H1 (cell line): ENCODE results near the gene ENOX2. TPM values are rescaled to one million over a fixed set of nuclear protein-coding genes. Genes with fewer than 3 reads are reported as not detected.
A peak's percentile ranks its signal among the peaks of the same experiment; 100 is the strongest.

Source experiments
- CTCF ChIA-PET: fragments of 300-600 bp; sonication (Branson Sonifier 250); formaldehyde crosslinking; loops from one replicate; lab custom pipeline; 2021; ENCODE audit not compliant: partially characterized antibody; lab: Charles Lee
- POLR2A ChIA-PET: fragments of 300-600 bp; sonication (Branson Sonifier 250); formaldehyde crosslinking; loops from one replicate; lab custom pipeline; 2021; ENCODE audit warnings: inconsistent platforms; ENCODE audit not compliant: partially characterized antibody; lab: Charles Lee
- DNase-seq, 2 experiments: peaks; one replicate each; pipeline versions ENCODE4 v3.0.0 to v3.0.0-alpha.2; 2010 to 2022; ENCODE audit warnings: low spot score in 2 of 2, low read depth in 1 of 2, mixed read lengths in 1 of 2
- FAIRE-seq: peaks from 2 replicates; lab custom pipeline; 2011; peaks lifted over from hg19 to GRCh38; lab: Jason Lieb, UNC
- H2AFZ ChIP-seq: 2 replicates; pipeline ENCODE4 v1.8.1; 2012; ENCODE audit warnings: low read length, inconsistent platforms
- H2AK5ac ChIP-seq: 2 replicates; pipeline ENCODE4 v1.6.1; 2013; ENCODE audit warnings: low read depth, low read length
- H2BK120ac ChIP-seq: replicated peaks from 2 replicates; pipeline ENCODE3; 2013; ENCODE audit warnings: low read depth, low read length, inconsistent platforms
- H2BK12ac ChIP-seq: 2 replicates; pipeline ENCODE4 v1.6.1; 2013; ENCODE audit warnings: low read depth, low read length
- H2BK15ac ChIP-seq: 2 replicates; pipeline ENCODE4 v1.6.1; 2013; ENCODE audit warnings: low read length
- H2BK20ac ChIP-seq: 2 replicates; pipeline ENCODE4 v1.6.1; 2013; ENCODE audit warnings: low read length
- H2BK5ac ChIP-seq: 2 replicates; pipeline ENCODE4 v1.6.1; 2013; ENCODE audit warnings: low read depth, low read length
- H3K14ac ChIP-seq: 2 replicates; pipeline ENCODE4 v1.6.1; 2013; ENCODE audit warnings: inconsistent platforms; ENCODE audit not compliant: insufficient read length
- H3K18ac ChIP-seq: 2 replicates; pipeline ENCODE4 v1.6.1; 2013; ENCODE audit warnings: low read length; ENCODE audit errors: extremely low read depth
- H3K23ac ChIP-seq: 2 replicates; pipeline ENCODE4 v1.6.1; 2013; ENCODE audit warnings: inconsistent platforms; ENCODE audit not compliant: insufficient read length
- H3K23me2 ChIP-seq: 2 replicates; pipeline ENCODE4 v1.6.1; 2013; ENCODE audit warnings: low read depth, low read length
- H3K27ac ChIP-seq: 2 replicates; pipeline ENCODE4 v1.6.1; 2011; ENCODE audit warnings: low read depth, low read length, inconsistent platforms
- H3K27me3 ChIP-seq, 4 experiments: replicated peaks in 1 of 4; 1 replicate in 1 of 4; 2 replicates in 3 of 4; pipeline versions ENCODE4 v1.6.1 to v1.8.1; 2011 to 2013; ENCODE audit warnings: low read length in 3 of 4, mild to moderate bottlenecking in 3 of 4, inconsistent platforms in 2 of 4, mixed read lengths in 2 of 4, moderate library complexity in 1 of 4; ENCODE audit not compliant: control insufficient read depth in 3 of 4, insufficient read depth in 3 of 4; ENCODE audit errors: extremely low read depth in 1 of 4
- H3K36me3 ChIP-seq, 4 experiments: 2 replicates each; pipeline versions ENCODE4 v1.6.1 to v1.8.1; 2011 to 2013; ENCODE audit warnings: mild to moderate bottlenecking in 4 of 4, low read length in 3 of 4, moderate library complexity in 2 of 4, control low read depth in 1 of 4, inconsistent platforms in 1 of 4; ENCODE audit not compliant: insufficient read depth in 4 of 4, control insufficient read depth in 2 of 4
- H3K4ac ChIP-seq: replicated peaks from 2 replicates; pipeline ENCODE3; 2013; ENCODE audit warnings: low read length, low read depth, mixed read lengths, inconsistent platforms; ENCODE audit not compliant: insufficient read length
- H3K4me1 ChIP-seq, 4 experiments: replicated peaks in 1 of 4; 1 replicate in 1 of 4; 2 replicates in 3 of 4; pipeline versions ENCODE4 v1.6.1 to v1.8.1; 2011 to 2013; ENCODE audit warnings: low read length in 3 of 4, inconsistent platforms in 2 of 4, mixed read lengths in 1 of 4; ENCODE audit not compliant: insufficient read depth in 4 of 4, control insufficient read depth in 3 of 4
- H3K4me2 ChIP-seq, 2 experiments: 2 replicates each; pipeline versions ENCODE4 v1.6.1 to v1.8.1; 2011 to 2013; ENCODE audit warnings: low read depth in 2 of 2, low read length in 2 of 2, control low read depth in 1 of 2, inconsistent platforms in 1 of 2, mild to moderate bottlenecking in 1 of 2; ENCODE audit not compliant: insufficient read depth in 1 of 2
- H3K4me3 ChIP-seq, 4 experiments: fragments of 200-600, 300-600 bp in 1 of 4; sonication (generic), shearing (Covaris generic), sonication (Bioruptor Twin) in 1 of 4; 2 replicates each; pipeline versions ENCODE4 v1.5.1 to v1.8.1; 2011 to 2016; ENCODE audit warnings: low read length in 4 of 4, low read depth in 3 of 4, control low read depth in 2 of 4, inconsistent platforms in 2 of 4, mild to moderate bottlenecking in 2 of 4, mixed read lengths in 1 of 4, moderate library complexity in 1 of 4; ENCODE audit not compliant: insufficient read depth in 2 of 4; ENCODE audit errors: extremely low read depth in 1 of 4
- H3K56ac ChIP-seq: replicated peaks from 2 replicates; pipeline ENCODE3; 2013; ENCODE audit warnings: low read depth, mild to moderate bottlenecking, mixed read lengths, low read length, inconsistent platforms; ENCODE audit not compliant: insufficient read length
- H3K79me1 ChIP-seq: 2 replicates; pipeline ENCODE4 v1.6.1; 2013; ENCODE audit warnings: low read depth, low read length, control low read depth
- H3K79me2 ChIP-seq, 2 experiments: 2 replicates each; pipeline versions ENCODE4 v1.6.1 to v1.8.1; 2012 to 2013; ENCODE audit warnings: low read length in 2 of 2, mild to moderate bottlenecking in 2 of 2, inconsistent platforms in 1 of 2; ENCODE audit not compliant: insufficient read depth in 2 of 2, control insufficient read depth in 1 of 2
- H3K9ac ChIP-seq, 4 experiments: replicated peaks in 1 of 4; 1 replicate in 1 of 4; 2 replicates in 3 of 4; pipeline versions ENCODE4 v1.6.1 to v1.8.1; 2011 to 2013; ENCODE audit warnings: low read depth in 3 of 4, low read length in 3 of 4, control low read depth in 2 of 4, mild to moderate bottlenecking in 2 of 4, moderate library complexity in 2 of 4, inconsistent platforms in 1 of 4; ENCODE audit errors: extremely low read depth in 1 of 4
- H3K9me3 ChIP-seq, 2 experiments: 2 replicates each; pipeline versions ENCODE4 v1.6.1 to v1.8.1; 2012 to 2013; ENCODE audit warnings: mild to moderate bottlenecking in 2 of 2, moderate library complexity in 2 of 2, control low read depth in 1 of 2, inconsistent platforms in 1 of 2, low read depth in 1 of 2, low read length in 1 of 2, mixed read lengths in 1 of 2; ENCODE audit not compliant: insufficient read depth in 2 of 2
- H4K20me1 ChIP-seq, 2 experiments: replicated peaks in 1 of 2; 2 replicates each; pipeline versions ENCODE3 to v1.8.1; 2011 to 2013; ENCODE audit warnings: inconsistent platforms in 2 of 2, low read length in 2 of 2, mild to moderate bottlenecking in 1 of 2; ENCODE audit not compliant: insufficient read depth in 2 of 2, control insufficient read depth in 1 of 2
- H4K5ac ChIP-seq: 2 replicates; pipeline ENCODE4 v1.6.1; 2013; ENCODE audit warnings: low read length, low read depth, mixed read lengths, inconsistent platforms; ENCODE audit not compliant: insufficient read length
- H4K8ac ChIP-seq: 2 replicates; pipeline ENCODE4 v1.8.0; 2013; ENCODE audit warnings: mild to moderate bottlenecking, moderate library complexity, low read length, inconsistent platforms; ENCODE audit not compliant: insufficient read depth; ENCODE audit errors: extremely low read depth
- H4K91ac ChIP-seq: replicated peaks from 2 replicates; pipeline ENCODE3; 2013; ENCODE audit warnings: low read length, mixed read lengths, inconsistent platforms; ENCODE audit not compliant: insufficient read length
- BRCA1 ChIP-seq: IDR thresholded peaks from 2 replicates; pipeline ENCODE4 v1.6.1; 2012; ENCODE audit warnings: low read depth, low read length, improper control_type of control experiment
- CHD1 ChIP-seq: IDR thresholded peaks from 2 replicates; pipeline ENCODE4 v1.6.1; 2012; ENCODE audit warnings: low read depth, low read length, improper control_type of control experiment
- RAD21 ChIP-seq, 2 experiments: IDR thresholded peaks in 1 of 2; conservative IDR thresholded peaks in 1 of 2; 2 replicates each; pipeline ENCODE4 v1.6.1; 2011; ENCODE audit warnings: low read depth in 2 of 2, low read length in 2 of 2, improper control_type of control experiment in 1 of 2, inconsistent platforms in 1 of 2, mild to moderate bottlenecking in 1 of 2, moderate library complexity in 1 of 2
- WGBS, 2 experiments: shearing (Covaris generic) in 1 of 2; methylation state at CpG; one replicate each; pipeline versions ENCODE4 v1.1.6 to v1.1.7; 2013 to 2015; ENCODE audit warnings: low lambda C conversion rate in 2 of 2, mixed read lengths in 2 of 2, inconsistent platforms in 1 of 2, low coverage in 1 of 2, missing lambda C conversion rate in 1 of 2; ENCODE audit not compliant: insufficient replicate concordance in 2 of 2, insufficient coverage in 1 of 2, insufficient read length in 1 of 2; ENCODE audit errors: extremely low coverage in 1 of 2, missing lambda C conversion rate in 1 of 2; 5-methylcytosine and 5-hydroxymethylcytosine counted together
- polyA plus RNA-seq, 7 experiments: library from polyadenylated mRNA; depleted of rRNA in 3 of 7; stranded (reverse) in 5 of 7; unstranded in 2 of 7; fragments of >200 nt in 5 of 7; fragments of 200-250 nt in 2 of 7; gene quantifications; 1 replicate in 5 of 7; 2 replicates in 1 of 7; 4 replicates in 1 of 7; pipeline versions ENCODE4 v1.2.1 to v1.2.3, GENCODE V29; 2011 to 2013; ENCODE audit warnings: missing spikeins in 2 of 7, mixed read lengths in 2 of 7
- total RNA-seq: library from RNA; stranded (reverse); fragmentation: NEBNext Ultra II Directional; extraction: Animal tissue kit (Norgen Biotek cat#: 25700); gene quantifications from 2 replicates; pipeline ENCODE4 v1.2.1, GENCODE V29; 2021
- TF ChIP-seq, protein P1 (sequence below), 3 experiments: IDR thresholded peaks; 1 replicate in 2 of 3; 2 replicates in 1 of 3; pipeline versions ENCODE4 v1.5.1 to v1.6.1; 2011; ENCODE audit warnings: low read length in 3 of 3, mild to moderate bottlenecking in 3 of 3, inconsistent platforms in 2 of 3, low read depth in 1 of 3, moderate library complexity in 1 of 3; ENCODE audit not compliant: insufficient read depth in 1 of 3; ENCODE audit errors: control extremely low read depth in 1 of 3

Gene ENOX2
- total and polyA plus RNA-seq, 2 of the 8 experiments (the other 6 are each of a cell fraction or from before 2014, with no cell fraction given) = 4.5 to 12.3 TPM

DNA sequence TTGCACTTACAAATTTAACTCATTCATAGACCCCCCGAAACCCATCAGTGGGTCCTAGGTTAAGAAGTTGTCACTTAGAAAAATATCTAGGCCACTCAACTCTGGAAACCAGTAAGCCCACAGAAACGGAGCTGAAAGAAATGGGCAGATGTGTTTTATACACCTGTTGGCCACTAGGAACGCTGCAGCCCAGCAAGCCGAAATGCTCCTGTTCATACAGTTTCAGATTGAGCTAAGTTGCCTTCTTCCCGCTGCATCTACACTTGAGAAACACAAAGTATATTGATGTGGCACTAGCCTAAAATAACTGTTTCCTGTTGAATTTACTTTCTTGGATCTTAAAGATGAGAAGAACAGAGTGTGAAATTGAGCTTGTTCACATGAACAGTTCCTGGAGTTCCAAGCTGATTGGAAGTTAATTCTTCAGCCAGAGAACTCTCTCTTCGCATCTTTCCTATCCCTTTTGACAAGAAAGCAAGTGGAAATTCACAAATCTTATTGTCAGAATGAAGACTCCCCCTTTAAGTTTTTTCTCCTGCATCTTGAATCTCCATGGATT lies 327.1 kb downstream of the ENOX2 start:
- H3K79me2 ChIP-seq = no peaks in the 10 kb centered on the region
- POLR2A ChIA-PET = no interaction called here
- no peaks in the 10 kb centered on the region for H3K27me3 ChIP-seq
- peak; percentile 5 to 43 for DNase-seq
- no peak overlapping the region for H2BK15ac ChIP-seq
- H3K56ac ChIP-seq = no peak overlapping the region
- no peak overlapping the region for H3K27ac ChIP-seq
- H2BK5ac ChIP-seq = no peak overlapping the region
- no peak overlapping the region for H2BK12ac ChIP-seq
- no peak overlapping the region for H4K91ac ChIP-seq
- no peak overlapping the region for H2AK5ac ChIP-seq
- H4K20me1 ChIP-seq = no peaks in the 10 kb centered on the region
- H2BK20ac ChIP-seq = no peak overlapping the region
- no peak overlapping the region for H3K23ac ChIP-seq
- no peaks in the 10 kb centered on the region for H3K9me3 ChIP-seq
- H3K79me1 ChIP-seq = no peaks in the 10 kb centered on the region
- H4K5ac ChIP-seq = no peak overlapping the region
- FAIRE-seq = peak; percentile 89
- H2BK120ac ChIP-seq = no peak overlapping the region
- no peak overlapping the region for H3K9ac ChIP-seq
- TF ChIP-seq BRCA1 (no peak), CHD1 (no peak), RAD21 (IDR thresholded peaks at IDR 0.05 in 1 of 2, conservative IDR thresholded peaks at IDR 0.05 in 1 of 2; ENCODE audit: low read depth in 2 of 2, low read length in 2 of 2) (peak; percentile 75 to 83)
- TF ChIP-seq, protein P1, sequence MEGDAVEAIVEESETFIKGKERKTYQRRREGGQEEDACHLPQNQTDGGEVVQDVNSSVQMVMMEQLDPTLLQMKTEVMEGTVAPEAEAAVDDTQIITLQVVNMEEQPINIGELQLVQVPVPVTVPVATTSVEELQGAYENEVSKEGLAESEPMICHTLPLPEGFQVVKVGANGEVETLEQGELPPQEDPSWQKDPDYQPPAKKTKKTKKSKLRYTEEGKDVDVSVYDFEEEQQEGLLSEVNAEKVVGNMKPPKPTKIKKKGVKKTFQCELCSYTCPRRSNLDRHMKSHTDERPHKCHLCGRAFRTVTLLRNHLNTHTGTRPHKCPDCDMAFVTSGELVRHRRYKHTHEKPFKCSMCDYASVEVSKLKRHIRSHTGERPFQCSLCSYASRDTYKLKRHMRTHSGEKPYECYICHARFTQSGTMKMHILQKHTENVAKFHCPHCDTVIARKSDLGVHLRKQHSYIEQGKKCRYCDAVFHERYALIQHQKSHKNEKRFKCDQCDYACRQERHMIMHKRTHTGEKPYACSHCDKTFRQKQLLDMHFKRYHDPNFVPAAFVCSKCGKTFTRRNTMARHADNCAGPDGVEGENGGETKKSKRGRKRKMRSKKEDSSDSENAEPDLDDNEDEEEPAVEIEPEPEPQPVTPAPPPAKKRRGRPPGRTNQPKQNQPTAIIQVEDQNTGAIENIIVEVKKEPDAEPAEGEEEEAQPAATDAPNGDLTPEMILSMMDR (IDR thresholded peaks at IDR 0.05; ENCODE audit: control extremely low read depth in 1 of 3, insufficient read depth in 1 of 3, low read depth in 1 of 3, low read length in 3 of 3) = peak; percentile 56 to 73 (median 62)
- CTCF ChIA-PET = interaction anchor here (0.5 to 2.2 kb wide), 30 partner anchors 8 to 341 kb away, joined by 3 to 22 read pairs (median 3); no protein-coding TSS in a partner anchor
- H3K4me2 ChIP-seq = no peak overlapping the region
- H3K4ac ChIP-seq = no peak overlapping the region
- no peak overlapping the region for H2AFZ ChIP-seq
- no peak overlapping the region for H3K4me3 ChIP-seq
- H3K14ac ChIP-seq = no peak overlapping the region
- 52% methylated on average over 6 of the region's 6 CpGs; no CpG with 5 or more reads in 1 of the 2 experiments for WGBS, 2 experiments
- H3K18ac ChIP-seq = no peak overlapping the region
- no peaks in the 10 kb centered on the region for H3K36me3 ChIP-seq
- H3K23me2 ChIP-seq = no peaks in the 10 kb centered on the region
- H3K4me1 ChIP-seq = no peaks in the 10 kb centered on the region
- H4K8ac ChIP-seq = no peak overlapping the region
